ENCODE data around the gene NT5C3B. TPM values are rescaled to one million over a fixed set of nuclear protein-coding genes. Genes with fewer than 3 reads are reported as not detected.

The NT5C3B gene
- total RNA-seq, 2 donors from 2014 or later = 51.2 to 70.3 TPM

DNA sequence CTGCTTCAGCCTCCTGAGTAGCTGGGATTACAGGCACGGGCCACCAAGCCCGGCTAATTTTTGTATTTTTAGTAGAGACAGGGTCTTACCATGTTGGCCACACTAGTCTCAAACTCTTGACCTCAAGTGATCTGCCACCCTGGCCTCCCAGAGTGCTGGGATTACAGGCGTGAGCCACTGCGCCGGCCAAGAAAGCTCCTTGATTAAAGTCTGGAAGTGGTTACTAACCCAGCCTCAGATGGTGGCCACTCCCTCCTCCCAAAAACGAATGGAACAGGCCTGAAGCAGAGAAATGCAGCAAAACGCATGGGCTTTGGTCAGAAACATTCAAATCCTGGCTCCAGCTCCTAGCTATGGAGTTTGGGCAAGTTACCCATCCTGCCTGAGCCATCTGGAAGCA, 11.9 kb downstream of the NT5C3B start:
- Mint-ChIP-seq H3K27me3 (no peaks in the 10 kb centered on the region), H3K9me3 (no peaks in the 10 kb centered on the region), H3K36me3 (ENCODE audit: low read depth) (peaks cover 38% of the 10 kb centered on the region), H3K4me1 (no peaks in the 10 kb centered on the region), H3K27ac (no peak overlapping the region), H3K4me3 (no peak overlapping the region)
- ATAC-seq (replicated peaks) = no peak

DNA sequence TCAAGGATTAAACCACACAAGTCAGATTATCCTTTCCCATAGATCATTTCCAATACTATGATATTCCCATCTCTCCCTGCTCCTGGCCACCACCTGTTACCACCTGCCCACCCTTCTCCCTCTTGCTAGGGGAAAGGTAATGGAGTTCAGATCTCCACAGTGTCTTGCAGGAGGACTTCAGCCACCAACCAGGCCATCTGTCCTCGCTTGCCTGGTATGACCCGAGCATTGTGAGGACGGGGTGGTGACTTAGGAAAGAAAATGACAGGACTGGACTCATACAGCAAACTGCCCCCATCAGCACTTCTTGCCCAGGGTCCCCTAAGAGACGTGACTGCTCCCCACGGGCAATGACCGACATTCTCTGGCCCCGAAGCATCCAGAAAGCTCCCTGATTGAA, 12.5 kb downstream of the NT5C3B start:
- H3K9me3 Mint-ChIP-seq = no peaks in the 10 kb centered on the region
- H3K4me3 Mint-ChIP-seq = no peak overlapping the region
- H3K36me3 Mint-ChIP-seq (ENCODE audit: low read depth) = peaks cover 34% of the 10 kb centered on the region
- no peaks in the 10 kb centered on the region for H3K4me1 Mint-ChIP-seq
- H3K27ac Mint-ChIP-seq = no peak overlapping the region
- no peak for ATAC-seq (replicated peaks)
- H3K27me3 Mint-ChIP-seq = no peaks in the 10 kb centered on the region

DNA sequence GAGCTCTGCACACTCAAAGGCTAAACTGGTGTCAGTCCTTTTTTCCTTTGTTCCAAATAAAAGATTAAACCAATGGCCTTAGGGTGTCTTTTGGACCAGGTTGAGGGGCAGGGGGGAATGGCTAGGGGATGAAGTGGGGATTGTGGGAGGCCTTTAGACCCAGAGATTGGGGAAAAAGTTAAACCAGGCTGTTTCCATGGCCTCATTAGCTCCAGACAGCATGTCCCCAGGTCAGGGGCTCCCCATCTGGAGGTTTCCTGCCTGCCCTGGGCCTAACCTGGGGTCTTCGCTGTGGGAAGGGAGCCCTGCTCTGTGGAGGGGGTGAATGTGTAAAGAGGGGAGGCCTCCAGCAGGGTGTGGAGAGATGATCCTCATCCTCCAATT, 12.9 kb downstream of the NT5C3B start:
- Mint-ChIP-seq H3K27ac (no peak overlapping the region), H3K4me3 (no peak overlapping the region), H3K27me3 (no peaks in the 10 kb centered on the region), H3K9me3 (no peaks in the 10 kb centered on the region), H3K36me3 (ENCODE audit: low read depth) (peaks cover 32% of the 10 kb centered on the region), H3K4me1 (no peaks in the 10 kb centered on the region)
- no peak for ATAC-seq (replicated peaks)

DNA sequence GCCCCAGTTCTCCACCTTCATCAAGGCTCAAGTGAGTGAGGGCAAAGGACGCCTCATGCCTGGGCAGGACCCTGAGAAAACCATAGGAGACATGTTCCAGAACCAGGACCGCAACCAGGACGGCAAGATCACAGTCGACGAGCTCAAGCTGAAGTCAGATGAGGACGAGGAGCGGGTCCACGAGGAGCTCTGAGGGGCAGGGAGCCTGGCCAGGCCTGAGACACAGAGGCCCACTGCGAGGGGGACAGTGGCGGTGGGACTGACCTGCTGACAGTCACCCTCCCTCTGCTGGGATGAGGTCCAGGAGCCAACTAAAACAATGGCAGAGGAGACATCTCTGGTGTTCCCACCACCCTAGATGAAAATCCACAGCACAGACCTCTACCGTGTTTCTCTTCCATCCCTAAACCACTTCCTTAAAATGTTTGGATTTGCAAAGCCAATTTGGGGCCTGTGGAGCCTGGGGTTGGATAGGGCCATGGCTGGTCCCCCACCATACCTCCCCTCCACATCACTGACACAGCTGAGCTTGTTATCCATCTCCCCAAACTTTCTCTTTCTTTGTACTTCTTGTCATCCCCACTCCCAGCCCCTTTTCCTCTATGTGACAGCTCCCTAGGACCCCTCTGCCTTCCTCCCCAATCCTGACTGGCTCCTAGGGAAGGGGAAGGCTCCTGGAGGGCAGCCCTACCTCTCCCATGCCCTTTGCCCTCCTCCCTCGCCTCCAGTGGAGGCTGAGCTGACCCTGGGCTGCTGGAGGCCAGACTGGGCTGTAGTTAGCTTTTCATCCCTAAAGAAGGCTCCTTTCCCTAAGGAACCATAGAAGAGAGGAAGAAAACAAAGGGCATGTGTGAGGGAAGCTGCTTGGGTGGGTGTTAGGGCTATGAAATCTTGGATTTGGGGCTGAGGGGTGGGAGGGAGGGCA, 13.6 kb downstream of the NT5C3B start:
- no peak overlapping the region for H3K4me3 Mint-ChIP-seq
- no peaks in the 10 kb centered on the region for H3K4me1 Mint-ChIP-seq
- H3K36me3 Mint-ChIP-seq (ENCODE audit: low read depth) = peaks cover 25% of the 10 kb centered on the region
- no peak for ATAC-seq (replicated peaks)
- no peaks in the 10 kb centered on the region for H3K27me3 Mint-ChIP-seq
- H3K9me3 Mint-ChIP-seq = no peaks in the 10 kb centered on the region
- H3K27ac Mint-ChIP-seq = no peak overlapping the region

DNA sequence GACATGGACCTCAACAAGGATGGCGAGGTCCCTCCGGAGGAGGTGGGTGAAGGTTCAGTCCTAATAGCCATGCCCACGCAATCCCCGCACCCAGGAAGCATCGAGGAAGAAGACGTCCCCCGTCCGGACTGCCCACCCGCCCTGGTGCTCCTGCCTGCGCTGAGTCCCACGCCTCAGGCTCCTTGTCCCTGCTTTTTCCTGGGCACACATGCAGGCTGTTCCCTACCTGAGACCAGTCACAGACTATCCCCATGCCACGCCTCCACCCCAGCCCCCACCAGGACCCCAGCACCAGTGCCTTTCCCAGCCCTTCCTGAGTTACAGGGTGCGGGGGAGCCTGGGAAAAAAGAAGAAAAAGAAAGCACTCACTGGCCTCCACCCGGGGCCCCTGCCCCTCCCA, 14.3 kb downstream of the NT5C3B start:
- H3K9me3 Mint-ChIP-seq = no peaks in the 10 kb centered on the region
- no peaks in the 10 kb centered on the region for H3K27me3 Mint-ChIP-seq
- no peaks in the 10 kb centered on the region for H3K4me1 Mint-ChIP-seq
- no peak overlapping the region for H3K4me3 Mint-ChIP-seq
- ATAC-seq (replicated peaks) = no peak
- H3K36me3 Mint-ChIP-seq (ENCODE audit: low read depth) = peaks cover 22% of the 10 kb centered on the region
- H3K27ac Mint-ChIP-seq = no peak overlapping the region

DNA sequence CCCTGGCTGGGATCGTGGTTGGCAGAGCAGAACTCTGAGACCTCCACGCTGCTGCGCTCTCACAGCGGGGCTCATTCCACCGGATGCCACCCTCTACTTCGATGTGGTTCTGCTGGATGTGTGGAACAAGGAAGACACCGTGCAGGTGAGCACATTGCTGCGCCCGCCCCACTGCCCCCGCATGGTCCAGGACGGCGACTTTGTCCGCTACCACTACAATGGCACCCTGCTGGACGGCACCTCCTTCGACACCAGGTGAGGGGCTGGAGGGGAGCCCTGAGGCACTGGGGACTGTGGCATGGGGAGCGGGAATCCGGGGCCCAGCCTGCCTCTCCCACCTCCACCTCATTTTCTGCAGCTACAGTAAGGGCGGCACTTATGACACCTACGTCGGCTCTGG, 18.0 kb downstream of the NT5C3B start:
- no peak overlapping the region for H3K4me3 Mint-ChIP-seq
- no peaks in the 10 kb centered on the region for H3K27me3 Mint-ChIP-seq
- H3K9me3 Mint-ChIP-seq = no peaks in the 10 kb centered on the region
- no peaks in the 10 kb centered on the region for H3K4me1 Mint-ChIP-seq
- H3K27ac Mint-ChIP-seq = no peak overlapping the region
- no peak for ATAC-seq (replicated peaks)
- H3K36me3 Mint-ChIP-seq (ENCODE audit: low read depth) = no peaks in the 10 kb centered on the region

DNA sequence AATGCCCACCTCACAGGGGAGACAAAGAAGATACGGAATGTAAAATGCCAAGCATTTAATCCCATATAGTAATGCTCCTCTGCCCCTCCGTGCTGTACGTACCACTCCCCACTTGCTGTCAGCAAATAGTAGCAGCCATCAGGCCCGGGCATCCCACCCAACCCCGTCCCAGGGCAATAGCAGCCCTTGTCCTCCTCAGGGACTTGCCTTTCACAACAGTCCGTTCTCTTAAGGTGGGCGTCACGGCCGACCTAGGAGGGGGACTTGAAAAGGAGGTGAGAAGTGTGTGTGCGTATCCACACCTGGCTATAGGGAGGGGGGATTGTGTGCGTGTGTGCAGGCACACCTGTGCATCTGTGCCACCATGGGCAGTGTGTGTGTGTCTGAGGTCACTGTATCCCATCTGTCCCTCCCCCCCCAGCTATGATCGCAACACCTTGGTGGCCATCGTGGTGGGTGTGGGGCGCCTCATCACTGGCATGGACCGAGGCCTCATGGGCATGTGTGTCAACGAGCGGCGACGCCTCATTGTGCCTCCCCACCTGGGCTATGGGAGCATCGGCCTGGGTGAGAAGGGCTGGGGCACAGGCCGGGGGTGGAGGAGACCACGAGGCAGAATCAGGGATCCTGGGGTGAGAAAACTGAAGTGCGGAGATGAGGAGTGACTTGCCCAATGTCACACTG, 19.3 kb downstream of the NT5C3B start:
- Mint-ChIP-seq H3K27ac (no peak overlapping the region), H3K27me3 (peaks cover 3% of the 10 kb centered on the region), H3K9me3 (no peaks in the 10 kb centered on the region), H3K36me3 (ENCODE audit: low read depth) (no peaks in the 10 kb centered on the region), H3K4me3 (no peak overlapping the region), H3K4me1 (no peaks in the 10 kb centered on the region)
- no peak for ATAC-seq (replicated peaks)

DNA sequence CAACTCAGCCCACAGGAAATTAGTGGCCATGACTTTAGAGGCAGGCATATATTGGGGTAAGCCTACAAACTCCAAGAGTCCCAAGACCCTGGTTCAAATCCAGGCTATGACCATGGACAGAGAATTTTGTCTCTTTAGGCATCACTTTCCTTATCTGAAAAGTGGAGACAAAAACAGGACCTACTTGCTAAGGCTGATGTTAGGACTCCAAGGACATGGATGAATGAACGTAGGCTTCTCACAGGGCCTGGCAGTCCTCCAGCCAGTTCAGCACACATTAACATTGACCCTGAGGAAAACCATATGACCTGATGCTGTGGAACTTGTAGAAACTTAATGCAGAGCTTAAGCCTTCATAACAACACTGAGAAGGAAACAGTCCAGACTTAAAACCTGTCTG, 21.8 kb downstream of the NT5C3B start:
- Mint-ChIP-seq H3K4me1 (peaks cover 6% of the 10 kb centered on the region), H3K36me3 (ENCODE audit: low read depth) (no peaks in the 10 kb centered on the region), H3K27ac (peak overlapping the region; percentile 28), H3K9me3 (no peaks in the 10 kb centered on the region), H3K4me3 (no peak overlapping the region), H3K27me3 (peaks cover 3% of the 10 kb centered on the region)
- no peak for ATAC-seq (replicated peaks)

DNA sequence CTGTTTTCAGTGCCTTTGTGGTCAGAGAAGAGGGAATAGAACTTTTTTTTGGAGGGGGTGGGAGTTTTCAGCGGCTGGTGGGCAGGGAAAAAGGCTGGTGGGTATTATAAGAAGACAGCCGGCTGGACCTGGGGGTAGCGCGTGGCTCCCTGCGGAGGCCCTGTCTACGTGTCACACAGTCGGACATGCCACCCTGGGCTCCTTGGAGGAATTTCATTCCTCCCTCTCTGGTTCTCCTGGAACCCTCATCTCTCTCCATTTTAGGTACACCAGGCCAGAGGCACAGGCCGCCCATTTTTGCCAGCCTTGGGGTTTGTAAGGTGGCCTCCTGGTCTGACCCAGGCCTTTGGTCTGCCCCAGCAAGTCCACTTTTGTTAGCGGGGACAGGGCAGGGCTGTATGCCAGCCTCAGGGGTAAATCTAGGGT, 22.3 kb downstream of the NT5C3B start:
- Mint-ChIP-seq H3K36me3 (ENCODE audit: low read depth) (no peaks in the 10 kb centered on the region), H3K27ac (peak overlapping the region; percentile 28), H3K27me3 (peaks cover 3% of the 10 kb centered on the region), H3K4me3 (peak overlapping the region; percentile 85), H3K4me1 (peaks cover 6% of the 10 kb centered on the region), H3K9me3 (no peaks in the 10 kb centered on the region)
- ATAC-seq (replicated peaks) = no peak

DNA sequence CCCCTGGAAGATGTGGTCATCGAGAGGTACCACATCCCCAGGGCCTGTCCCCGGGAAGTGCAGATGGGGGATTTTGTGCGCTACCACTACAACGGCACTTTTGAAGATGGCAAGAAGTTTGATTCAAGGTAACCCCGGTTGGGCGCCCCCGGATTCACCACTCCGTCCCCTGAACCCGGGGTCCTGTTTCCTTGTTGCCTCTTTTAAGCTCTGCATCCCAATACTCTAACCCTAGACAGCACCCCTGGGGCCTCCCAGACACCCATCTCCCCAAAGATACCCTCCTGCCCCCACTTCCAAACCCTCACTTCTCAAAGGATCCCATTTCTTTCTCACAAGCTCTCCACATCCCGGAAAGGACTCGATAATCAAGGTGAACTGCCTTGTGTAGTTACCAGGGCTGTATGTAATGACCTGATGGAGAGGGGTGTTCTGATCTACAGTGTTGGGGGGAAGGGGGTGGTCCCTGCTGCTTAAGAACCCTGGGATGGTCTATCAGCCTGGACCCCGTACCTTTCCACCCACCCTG, 22.8 kb downstream of the NT5C3B start:
- peak overlapping the region; percentile 85 for H3K4me3 Mint-ChIP-seq
- H3K9me3 Mint-ChIP-seq = no peaks in the 10 kb centered on the region

DNA sequence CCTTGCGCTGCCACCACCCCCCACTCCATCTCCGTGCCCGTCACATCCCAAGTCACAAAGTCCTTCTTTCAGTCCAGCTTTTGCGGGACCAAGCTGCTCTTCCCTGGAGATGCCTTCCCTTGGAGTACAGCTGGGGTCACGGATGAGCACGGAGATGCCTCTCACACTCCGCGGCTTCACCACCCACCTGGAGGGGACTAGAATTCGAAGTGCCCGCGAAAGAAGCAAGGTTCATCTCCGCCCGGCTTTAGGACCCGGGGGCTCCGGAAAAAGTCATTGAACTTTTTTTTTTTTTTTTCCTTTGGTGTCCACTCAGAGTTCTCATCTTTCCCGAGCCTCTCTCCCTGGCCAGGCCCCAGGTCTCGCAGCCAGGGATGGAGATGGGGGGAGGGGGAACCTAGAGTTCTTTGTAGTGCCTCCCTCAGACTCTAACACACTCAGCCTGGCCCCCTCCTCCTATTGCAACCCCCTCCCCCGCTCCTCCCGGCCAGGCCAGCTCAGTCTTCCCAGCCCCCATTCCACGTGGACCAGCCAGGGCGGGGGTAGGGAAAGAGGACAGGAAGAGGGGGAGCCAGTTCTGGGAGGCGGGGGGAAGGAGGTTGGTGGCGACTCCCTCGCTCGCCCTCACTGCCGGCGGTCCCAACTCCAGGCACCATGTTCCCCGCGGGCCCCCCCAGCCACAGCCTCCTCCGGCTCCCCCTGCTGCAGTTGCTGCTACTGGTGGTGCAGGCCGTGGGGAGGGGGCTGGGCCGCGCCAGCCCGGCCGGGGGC, 23.5 kb downstream of the NT5C3B start, which contains the start of gene FKBP10:
FKBP10 (plus strand) TSS at position 624 of the 771 bp plus-strand sequence; CDS start at position 655, 31 bp downstream.
- no peak for ATAC-seq (replicated peaks)
- Mint-ChIP-seq H3K9me3 (no peaks in the 10 kb centered on the region), H3K4me3 (peak within 1 kb of the TSS; percentile 85), H3K27me3 (peaks cover 3% of the 10 kb centered on the region), H3K36me3 (ENCODE audit: low read depth) (no peaks in the 10 kb centered on the region), H3K27ac (peak within 1 kb of the TSS; percentile 73), H3K4me1 (peaks cover 6% of the 10 kb centered on the region)

More for the DNA sequence above, 22.8 kb downstream of the NT5C3B start:
- H3K4me1 Mint-ChIP-seq = peaks cover 6% of the 10 kb centered on the region
- peaks cover 3% of the 10 kb centered on the region for H3K27me3 Mint-ChIP-seq
- ATAC-seq (replicated peaks) = no peak
- H3K27ac Mint-ChIP-seq = no peak overlapping the region
- no peaks in the 10 kb centered on the region for H3K36me3 Mint-ChIP-seq (ENCODE audit: low read depth)

DNA sequence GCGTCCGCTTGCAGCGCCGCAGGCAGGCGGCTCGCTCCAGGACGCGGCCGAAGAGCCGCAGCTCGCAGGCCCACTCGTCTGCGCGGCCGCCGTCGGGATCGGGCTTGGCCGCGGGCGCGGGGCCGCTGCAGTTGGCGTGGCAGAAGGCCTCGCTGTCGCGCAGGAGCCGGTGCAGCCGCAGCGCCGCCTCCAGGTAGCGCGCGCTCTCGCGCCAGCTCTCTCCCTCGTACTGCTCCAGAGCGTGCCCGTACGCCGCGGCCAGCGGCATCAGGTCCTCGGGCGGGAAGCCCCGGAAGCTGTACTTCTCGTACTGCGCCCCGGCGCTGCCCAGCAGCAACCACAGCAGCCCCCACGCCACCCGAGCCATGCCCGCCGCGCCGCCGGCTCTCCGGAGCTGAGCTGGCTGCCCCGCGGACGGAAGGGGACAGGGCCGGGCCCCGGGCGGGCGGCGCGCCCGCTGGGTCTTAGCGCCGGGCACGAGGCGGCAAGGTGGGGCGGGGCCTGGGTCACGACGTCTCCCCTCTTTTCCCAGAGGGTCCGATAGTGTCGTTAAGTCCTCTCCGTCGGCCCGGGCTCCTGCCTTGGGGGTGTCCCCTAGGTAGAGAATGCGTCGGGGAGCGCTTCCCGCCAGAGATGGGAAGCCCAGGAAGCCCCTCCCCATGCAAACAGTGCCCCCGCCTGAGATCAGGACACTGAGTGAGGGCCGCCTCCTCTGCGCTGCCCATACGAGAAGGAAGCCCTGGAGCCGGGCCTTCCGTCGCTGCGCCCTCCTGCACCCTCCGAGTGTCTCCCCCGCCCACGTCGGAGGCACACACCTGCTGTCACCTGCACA, 24.3 kb downstream of the NT5C3B start, which contains the start of gene P3H4:
P3H4 (minus strand) TSS at position 401 of the 832 bp plus-strand sequence; CDS start at position 367, 34 bp downstream.
- Mint-ChIP-seq H3K27ac (peak within 1 kb of the TSS; percentile 73), H3K27me3 (peaks cover 3% of the 10 kb centered on the region), H3K36me3 (ENCODE audit: low read depth) (no peaks in the 10 kb centered on the region), H3K4me3 (peak within 1 kb of the TSS; percentile 85), H3K4me1 (peaks cover 6% of the 10 kb centered on the region), H3K9me3 (no peaks in the 10 kb centered on the region)
- peak; percentile 91 for ATAC-seq (replicated peaks)

Measured in activated T-helper 17 cell treated with anti-CD3 and anti-CD28 coated beads, Interleukin-2, amount 50 U/mL, for 72 hours (primary cell).